Tibial artery (tissue), 4 donors: ENCODE results near the gene TCEAL1.

Experiments used
- DNase-seq, 2 donors: peaks; one replicate each; pipeline ENCODE4 v3.0.0-alpha.2; 2019
- H3K27ac ChIP-seq, 2 donors: fragments of 200-600 bp; sonication (generic) in 1 of 2; 1 replicate in 1 of 2; 2 replicates in 1 of 2; pipeline ENCODE4 v1.5.1; 2018 to 2019; ENCODE audit warnings: mild to moderate bottlenecking in 1 of 2
- H3K27me3 ChIP-seq, 2 donors: fragments of 200-600 bp; sonication (generic) in 1 of 2; one replicate each; pipeline versions ENCODE4 v1.5.1 to v1.6.0; 2016 to 2019
- H3K36me3 ChIP-seq, 3 donors: fragments of 200-600 bp; sonication (generic) in 2 of 3; one replicate each; pipeline ENCODE4 v1.5.1; 2016 to 2019; ENCODE audit warnings: mild to moderate bottlenecking in 2 of 3
- H3K4me1 ChIP-seq, 4 donors: fragments of 200-600 bp; sonication (generic) in 2 of 4; 1 replicate in 3 of 4; 2 replicates in 1 of 4; pipeline ENCODE4 v1.5.1; 2016 to 2019
- H3K4me3 ChIP-seq, 2 donors: fragments of 200-600 bp; sonication (generic) in 1 of 2; 1 replicate in 1 of 2; 2 replicates in 1 of 2; pipeline ENCODE4 v1.5.1; 2018 to 2019; ENCODE audit warnings: mild to moderate bottlenecking in 2 of 2
- H3K9me3 ChIP-seq, 3 donors: fragments of 200-600 bp; sonication (generic) in 1 of 3; one replicate each; pipeline ENCODE4 v1.5.1; 2016 to 2019
- CTCF ChIP-seq, 2 experiments: fragments of 200-600 bp in 1 of 2; fragments of 450-650 bp in 1 of 2; IDR thresholded peaks; one replicate each; pipeline ENCODE4 v1.5.1; 2017 to 2019; ENCODE audit warnings: antibody characterized with exemption in 2 of 2, mild to moderate bottlenecking in 1 of 2, moderate library complexity in 1 of 2
- intact Hi-C: fragments of 100-400 bp; cut with DNase I; formaldehyde crosslinking; loops from one replicate; pipeline ENCODE4 v1.15.0; 2023; ENCODE audit warnings: low total_unique reads

Gene TCEAL1

DNA sequence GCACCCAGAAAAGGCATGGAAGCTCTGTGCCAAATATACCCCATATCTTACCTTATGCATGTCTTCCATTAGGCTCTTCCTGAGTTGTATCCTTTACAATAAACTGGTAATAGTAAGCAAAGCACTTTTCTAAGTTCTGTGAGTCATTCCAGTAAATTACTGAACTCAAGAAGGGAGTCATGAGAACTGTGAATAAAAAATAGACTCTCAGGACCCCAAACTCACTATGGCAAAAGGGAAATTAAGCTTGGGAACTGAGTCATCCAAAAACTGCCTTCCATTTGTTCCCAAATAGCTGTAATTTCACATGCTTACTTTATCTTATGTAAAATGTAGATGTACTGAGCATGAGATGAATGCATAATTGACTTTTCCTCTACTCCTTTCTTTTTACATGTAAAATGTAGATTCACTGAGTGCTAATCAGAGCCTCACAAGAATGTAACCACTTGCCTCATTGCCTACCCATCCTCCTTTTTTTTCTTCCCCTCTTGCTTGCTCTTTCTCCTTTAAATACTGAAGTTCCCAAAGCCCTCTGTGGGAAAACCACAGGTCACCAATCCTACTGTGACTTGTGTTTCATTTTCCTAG, 12.9 kb upstream of the TCEAL1 start:
- no peaks in the 10 kb centered on the region for H3K36me3 ChIP-seq
- no peak for TF ChIP-seq CTCF (IDR thresholded peaks at IDR 0.05)
- no peaks in the 10 kb centered on the region for H3K27me3 ChIP-seq
- H3K27ac ChIP-seq = no peak overlapping the region
- DNase-seq = no peak
- H3K9me3 ChIP-seq = no peaks in the 10 kb centered on the region
- H3K4me1 ChIP-seq = peaks cover 0 to 12% (median 0%) of the 10 kb centered on the region in 4 donors
- H3K4me3 ChIP-seq = no peak overlapping the region
- intact Hi-C loops = no loop called here

GRCh38 chrX:103616676-103617186, 12.0 kb upstream of the TCEAL1 start:
- H3K27me3 ChIP-seq = no peaks in the 10 kb centered on the region
- H3K4me3 ChIP-seq = no peak overlapping the region
- intact Hi-C loops = no loop called here
- H3K36me3 ChIP-seq = no peaks in the 10 kb centered on the region
- DNase-seq = no peak
- H3K9me3 ChIP-seq = no peaks in the 10 kb centered on the region
- TF ChIP-seq CTCF (IDR thresholded peaks at IDR 0.05) = no peak
- H3K4me1 ChIP-seq = peaks cover 0 to 12% (median 0%) of the 10 kb centered on the region in 4 donors
- H3K27ac ChIP-seq = no peak overlapping the region

- H3K27me3 ChIP-seq = no peaks in the 10 kb centered on the region
- no peaks in the 10 kb centered on the region for H3K36me3 ChIP-seq
- H3K4me1 ChIP-seq = peaks cover 0 to 34% (median 0%) of the 10 kb centered on the region in 4 donors
- H3K9me3 ChIP-seq = no peaks in the 10 kb centered on the region
- TF ChIP-seq CTCF (IDR thresholded peaks at IDR 0.05) = no peak
- intact Hi-C loops = no loop called here
- H3K27ac ChIP-seq = peak overlapping the region; percentile 67 to 96
- DNase-seq = peak in 1 of 2 donors; percentile 64
- no peak overlapping the region for H3K4me3 ChIP-seq
Measured at GRCh38 chrX:103624111-103624510, 4.7 kb upstream of the TCEAL1 start.

DNA sequence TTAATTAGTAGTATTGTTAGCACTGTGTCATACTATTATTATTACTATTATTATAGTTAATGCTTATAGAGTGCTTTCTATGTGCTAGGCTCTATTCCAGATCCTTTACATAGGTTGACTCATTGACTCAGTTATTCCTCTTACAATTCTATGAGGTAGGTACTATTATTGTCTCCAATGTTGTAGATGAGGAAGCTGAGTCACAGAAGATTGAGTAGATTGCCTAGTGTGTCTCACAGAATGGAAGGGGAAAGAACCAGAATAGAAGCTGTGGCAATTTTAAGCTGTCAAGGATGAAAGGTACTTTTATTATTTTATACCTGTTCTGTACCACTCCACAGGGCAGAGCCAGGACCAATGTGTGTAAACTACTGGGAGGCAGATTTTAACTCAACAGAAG, 1.9 kb upstream of the TCEAL1 start:
- H3K36me3 ChIP-seq = no peaks in the 10 kb centered on the region
- intact Hi-C loops = no loop called here
- no peaks in the 10 kb centered on the region for H3K9me3 ChIP-seq
- H3K27me3 ChIP-seq = no peaks in the 10 kb centered on the region
- H3K4me1 ChIP-seq = peaks cover 0 to 45% (median 0%) of the 10 kb centered on the region in 4 donors
- no peak for TF ChIP-seq CTCF (IDR thresholded peaks at IDR 0.05)
- H3K27ac ChIP-seq = peak overlapping the region; percentile 22 to 96
- DNase-seq = no peak
- H3K4me3 ChIP-seq = no peak overlapping the region

DNA sequence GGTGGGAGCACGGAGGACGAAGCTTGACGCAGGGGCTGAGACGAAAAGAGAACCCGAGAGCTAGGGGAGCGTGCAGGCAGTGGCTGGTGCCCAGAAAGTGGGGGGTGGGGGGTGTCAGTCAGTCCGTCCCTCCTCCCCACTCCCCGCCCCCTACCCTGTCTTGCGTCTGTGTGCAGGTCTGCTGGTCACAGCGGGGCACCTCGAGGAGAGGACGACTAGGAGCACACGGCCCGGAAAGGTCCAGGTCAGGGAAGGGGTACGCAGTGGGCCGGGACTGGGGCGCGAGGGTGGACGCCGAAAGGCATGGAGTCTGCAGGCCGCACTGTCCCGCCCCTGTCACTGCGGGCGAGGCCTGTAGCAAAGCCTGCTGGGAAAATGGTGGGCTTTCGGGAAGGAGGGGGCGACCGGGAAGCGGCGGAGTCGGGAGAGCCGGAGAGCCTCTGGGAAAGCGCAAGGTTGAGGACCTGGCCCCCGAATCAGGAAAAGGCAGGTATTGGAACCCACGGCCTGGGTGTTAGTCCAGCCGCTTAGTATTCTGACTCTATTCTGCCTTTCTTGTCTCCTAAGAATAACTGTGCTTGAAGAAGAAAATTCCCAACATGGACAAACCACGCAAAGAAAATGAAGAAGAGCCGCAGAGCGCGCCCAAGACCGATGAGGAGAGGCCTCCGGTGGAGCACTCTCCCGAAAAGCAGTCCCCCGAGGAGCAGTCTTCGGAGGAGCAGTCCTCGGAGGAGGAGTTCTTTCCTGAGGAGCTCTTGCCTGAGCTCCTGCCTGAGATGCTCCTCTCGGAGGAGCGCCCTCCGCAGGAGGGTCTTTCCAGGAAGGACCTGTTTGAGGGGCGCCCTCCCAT, 769 bp downstream of the TCEAL1 start:
- Histone ChIP-seq H3K27ac (peak overlapping the region; percentile 91 to 96), H3K36me3 (no peaks in the 10 kb centered on the region), H3K9me3 (no peaks in the 10 kb centered on the region), H3K27me3 (no peaks in the 10 kb centered on the region), H3K4me1 (peaks cover 0 to 35% (median 0%) of the 10 kb centered on the region in 4 donors), H3K4me3 (peak overlapping the region; percentile 71 to 77)
- intact Hi-C loops = no loop called here
- TF ChIP-seq CTCF (IDR thresholded peaks at IDR 0.05) = peak in 1 of 2 experiments; percentile 26
- DNase-seq = peak; percentile 57 to 80
